NCI-H2196 treated with DMSO at 0.1 percent for 48 hours (cell line): ENCODE results near the gene C1S.
"Not testable (repeated sequence)": the region's sequence is repeated elsewhere in the genome, so short reads cannot be mapped to it uniquely, and the experiment has no call there.

Experiments used
- DNase-seq: peaks from one replicate; lab custom pipeline; 2025; ENCODE audit not compliant: unreplicated experiment; lab: John Stamatoyannopoulos, UW

The C1S gene

DNA sequence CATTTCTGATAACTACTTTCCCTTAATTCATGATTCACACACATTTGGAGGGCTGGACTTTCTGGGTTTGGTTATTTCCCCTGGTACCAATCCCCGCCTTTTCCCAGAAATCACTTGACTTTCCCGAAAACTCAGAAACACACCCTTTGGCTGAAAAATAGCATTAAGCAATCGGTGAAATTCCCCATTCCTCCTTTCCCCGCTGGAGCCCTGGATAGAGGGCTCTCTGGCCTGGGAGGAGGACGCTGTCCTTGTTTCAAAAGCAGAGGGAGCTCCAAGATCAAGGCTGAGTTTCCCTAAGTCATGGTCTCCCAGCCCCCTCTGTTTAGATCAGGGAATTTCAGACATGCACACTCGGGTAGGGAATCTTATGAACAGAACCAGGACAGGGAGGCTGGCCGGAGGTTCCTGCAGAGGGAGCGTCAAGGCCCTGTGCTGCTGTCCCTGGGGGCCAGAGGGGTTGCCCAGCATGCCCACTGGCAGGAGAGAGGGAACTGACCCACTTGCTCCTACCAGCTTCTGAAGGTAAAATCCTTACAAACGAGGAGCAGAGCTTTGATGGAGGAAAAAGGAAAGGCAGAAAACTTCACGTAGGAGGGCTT is at the start of gene C1S:
Gene C1S, plus strand, starts transcription at position 366 of the 602 bp plus-strand sequence. CDS start 1,195 bp downstream, outside the sequence.
- DNase-seq, result no peak

DNA sequence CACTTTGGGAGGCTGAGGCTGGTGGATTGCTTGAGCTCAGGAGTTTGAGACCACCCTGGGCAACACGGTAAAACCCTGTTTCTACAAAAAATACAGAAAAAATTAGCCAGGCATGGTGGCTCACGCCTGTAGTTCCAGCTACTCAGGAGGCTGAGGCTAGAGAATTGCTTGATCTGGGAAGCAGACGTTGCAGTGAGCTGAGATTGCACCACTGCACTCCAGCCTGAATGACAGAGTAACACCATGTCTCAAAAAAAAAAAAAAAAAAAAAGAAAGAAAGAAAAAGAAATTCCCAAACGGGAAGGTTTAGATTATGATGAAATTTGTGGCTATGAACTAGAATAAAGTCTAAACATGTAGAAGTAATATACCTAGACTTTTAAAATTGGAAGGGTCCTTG is 49.1 kb upstream of the C1S start:
- not testable (repeated sequence) for DNase-seq

DNA sequence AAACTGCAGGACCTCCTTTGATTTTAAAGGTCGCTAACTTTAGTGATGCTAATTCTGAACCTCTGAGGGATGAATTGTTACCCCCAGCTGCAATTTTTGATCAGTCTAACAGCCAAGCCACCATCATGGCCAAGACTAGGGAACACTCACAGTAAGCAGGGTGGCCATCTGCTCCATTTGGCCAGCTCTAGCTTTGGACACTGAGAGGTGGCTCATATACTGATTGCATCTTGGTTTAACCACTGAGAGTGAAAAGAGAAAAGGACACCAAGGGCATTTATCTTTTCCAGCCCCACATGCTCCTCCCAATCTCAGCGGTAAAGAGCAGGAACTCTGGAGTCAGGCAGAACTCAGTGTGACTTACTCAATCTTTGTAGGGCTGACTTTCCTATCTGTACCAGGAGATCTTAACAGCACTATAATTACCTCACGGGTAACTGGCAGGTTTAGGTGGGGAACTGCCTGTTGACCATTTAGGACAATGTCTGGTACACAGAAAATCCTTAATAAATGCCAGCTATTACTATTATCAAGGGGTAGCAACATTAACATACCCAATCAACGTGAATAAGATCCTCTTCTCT is 48.4 kb upstream of the C1S start:
- no peak for DNase-seq

DNA sequence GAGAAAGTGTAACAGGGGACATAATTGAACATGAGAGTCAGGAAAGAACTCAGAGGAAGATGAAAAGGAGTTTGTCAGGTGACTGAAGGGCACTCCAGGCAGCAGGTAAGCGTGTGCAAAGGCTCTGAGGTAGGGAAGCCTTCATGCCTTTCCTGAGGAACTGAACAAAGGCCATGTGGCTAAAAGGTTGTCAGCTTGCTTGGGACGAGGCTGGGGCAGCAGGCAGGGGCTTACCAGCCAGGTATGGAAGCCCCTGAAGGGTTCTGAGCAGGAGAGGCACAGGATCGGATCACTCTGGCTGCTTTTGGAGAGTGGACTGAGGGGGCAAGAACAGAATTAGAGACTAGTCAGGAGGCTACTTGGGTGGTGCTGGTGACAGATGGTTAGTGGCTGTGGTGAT is 47.4 kb upstream of the C1S start:
- no peak for DNase-seq

DNA sequence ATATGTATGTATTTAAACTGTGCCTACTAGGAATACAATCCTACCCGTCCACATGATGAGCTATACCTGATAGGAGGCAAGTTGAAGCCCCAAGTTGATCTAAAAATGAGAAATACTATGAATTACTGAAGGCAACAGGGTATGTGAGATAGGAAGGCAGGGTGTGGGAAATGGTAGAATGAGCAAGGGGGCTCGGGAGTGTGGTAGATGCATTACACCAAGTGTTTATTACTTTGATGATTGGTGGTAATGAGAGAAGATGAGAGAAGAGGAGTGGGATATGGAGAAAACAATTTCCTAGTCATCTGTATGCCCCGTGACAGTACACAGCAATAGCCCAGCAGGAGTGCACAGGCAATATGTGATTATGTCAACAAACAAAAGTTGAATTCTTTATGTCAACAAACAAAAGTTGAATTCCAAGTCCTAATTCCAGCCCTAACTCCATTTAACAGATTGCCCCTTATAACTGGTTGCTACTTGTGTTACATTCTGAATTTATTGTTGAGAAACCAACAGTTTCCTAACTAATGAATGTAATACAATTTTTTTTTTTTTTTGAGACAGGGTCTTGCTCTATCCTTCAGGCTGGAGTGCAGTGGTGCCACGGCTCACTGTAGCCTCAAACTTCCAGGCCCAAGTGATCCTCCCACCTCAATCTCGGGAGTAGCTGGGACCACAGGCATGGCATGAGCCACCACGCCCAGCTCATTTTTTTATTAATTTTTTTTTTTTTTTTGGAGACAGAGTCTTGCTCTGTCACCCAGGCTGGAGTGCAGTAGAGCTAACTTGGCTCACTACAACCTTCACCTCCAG is 44.8 kb upstream of the C1S start:
- no peak for DNase-seq

DNA sequence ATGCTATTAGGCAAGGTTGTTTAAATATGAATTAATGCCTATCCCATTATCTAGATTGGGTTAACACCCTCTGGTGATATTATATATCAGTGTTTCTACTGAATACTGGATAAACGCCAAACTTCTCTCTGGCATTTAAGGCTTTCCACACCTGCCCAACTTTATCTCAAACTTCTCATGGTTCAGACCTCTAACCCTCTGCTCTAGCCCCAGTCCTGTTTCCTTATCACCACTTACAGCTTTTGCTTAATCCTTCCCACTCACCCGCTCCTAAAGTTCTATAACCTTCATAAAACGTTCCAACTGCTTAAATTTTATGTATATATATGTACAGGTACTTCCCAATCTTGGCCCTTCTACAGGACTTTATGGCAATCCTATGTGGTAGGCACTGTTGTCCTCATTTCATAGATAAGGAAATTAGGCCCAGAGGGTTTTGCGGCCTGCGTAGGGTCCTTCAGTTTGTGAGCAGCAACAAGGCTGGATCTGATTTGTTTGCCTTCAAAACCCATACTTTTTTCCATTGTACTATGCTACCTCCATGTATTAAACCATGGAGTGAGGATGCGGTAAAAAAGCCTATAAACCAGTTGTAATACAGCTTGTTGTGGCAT is 43.5 kb upstream of the C1S start:
- no peak for DNase-seq

DNA sequence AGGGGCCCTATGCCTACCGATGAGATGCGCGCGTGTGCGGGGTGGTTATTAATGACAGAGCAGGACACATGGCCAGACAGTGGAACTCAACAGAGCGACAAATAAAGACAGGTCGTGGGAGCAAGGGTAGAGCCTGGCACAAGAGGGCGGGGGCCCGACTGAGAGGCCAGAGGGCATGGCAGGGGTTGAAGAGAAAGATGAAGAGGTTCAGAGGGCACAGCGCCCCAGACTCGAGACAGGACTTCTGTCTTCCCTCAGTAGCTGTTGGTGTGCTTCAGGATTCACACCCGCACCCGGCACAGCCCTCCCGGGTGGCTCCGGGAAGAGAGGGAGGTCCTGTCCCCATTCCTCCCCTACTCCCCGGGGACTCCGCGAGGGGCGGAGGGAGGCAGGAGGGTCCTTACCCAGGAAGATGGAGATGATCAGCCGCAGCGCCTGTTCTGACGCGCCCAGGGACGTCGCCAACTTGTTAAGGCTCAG is 42.6 kb upstream of the C1S start:
- DNase-seq, result no peak

DNA sequence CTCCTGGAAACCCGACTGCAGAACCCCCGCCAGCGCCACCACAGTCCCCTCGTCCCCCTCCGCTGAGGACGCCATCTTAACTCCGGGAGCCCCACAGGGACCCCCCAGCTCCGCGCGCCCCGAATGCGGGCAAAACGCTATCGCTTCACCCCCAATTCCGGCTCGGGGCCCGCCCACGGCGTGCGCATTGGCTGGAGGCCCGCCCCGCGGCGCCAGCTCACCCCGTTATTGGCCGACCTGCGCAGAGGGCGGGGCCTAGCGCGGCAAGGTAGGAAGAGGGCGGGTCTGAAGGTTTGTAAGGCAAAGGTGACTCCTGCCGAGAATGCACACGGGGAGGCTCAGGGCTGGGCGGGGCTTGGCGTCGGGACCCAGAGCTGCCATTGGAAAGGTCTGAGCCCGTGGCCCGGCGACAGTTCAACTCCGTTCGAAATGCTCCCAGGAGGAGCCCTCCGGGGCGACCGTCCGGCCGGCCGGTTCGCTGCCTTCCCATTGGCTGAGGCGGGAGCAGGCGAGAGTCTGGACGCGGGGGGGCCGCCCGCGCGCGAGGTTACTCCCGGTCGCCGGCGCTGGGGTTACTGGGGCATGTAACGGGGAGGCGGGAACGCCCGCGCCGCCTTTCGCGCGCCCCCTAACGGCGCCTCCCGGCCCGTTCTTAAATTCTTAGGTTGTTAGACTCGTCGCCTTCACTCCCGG is 42.0 kb upstream of the C1S start, which contains the start of gene LPCAT3:
Gene LPCAT3, minus strand, starts transcription at position 127 of the 693 bp plus-strand sequence. Its CDS starts 52 bp downstream, at position 75.
- DNase-seq, result peak; percentile 81

DNA sequence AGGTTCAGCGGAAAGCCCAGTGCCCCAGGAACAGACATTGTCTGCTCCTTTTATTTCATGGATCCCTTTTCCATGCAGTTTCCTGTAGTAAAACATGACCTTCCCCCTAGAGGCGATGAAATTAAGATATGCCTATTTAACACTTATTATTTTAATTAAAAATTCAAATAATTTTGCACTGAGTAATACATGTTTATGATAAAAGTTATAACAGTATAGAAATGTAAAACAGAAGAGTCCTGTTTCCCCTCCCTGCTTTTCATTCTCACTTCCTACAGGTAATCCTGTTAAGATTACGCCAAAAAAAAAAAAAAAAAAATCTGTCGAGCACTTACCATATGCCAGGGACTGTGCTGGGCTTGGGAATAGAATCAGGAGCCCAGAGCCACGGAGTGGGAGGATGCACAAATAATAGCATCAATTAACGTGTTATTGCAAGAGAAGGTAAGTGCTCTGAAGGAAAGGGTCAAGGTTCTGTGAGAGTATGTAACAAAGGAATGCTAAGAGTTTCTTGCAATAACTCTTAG is 41.4 kb upstream of the C1S start:
- no peak for DNase-seq

DNA sequence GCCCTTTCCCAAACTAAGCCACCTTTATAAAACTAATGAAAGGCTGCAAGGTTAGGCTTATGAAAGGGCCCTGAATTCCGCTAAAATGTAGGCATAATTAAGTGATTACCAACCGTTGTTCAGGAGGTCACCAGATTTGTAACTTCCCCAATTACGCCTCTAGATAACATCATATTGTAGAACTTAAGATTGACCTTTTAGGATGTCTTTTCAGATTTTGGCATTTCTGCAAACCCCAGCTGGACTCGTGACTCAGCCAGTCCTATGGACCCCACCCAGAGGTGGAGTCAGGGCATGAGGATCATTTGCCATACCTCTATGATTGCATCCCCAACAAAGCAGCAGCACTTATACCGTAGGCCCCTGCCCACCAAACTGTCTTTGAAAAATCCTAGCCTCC is 38.6 kb upstream of the C1S start:
- DNase-seq, result no peak

DNA sequence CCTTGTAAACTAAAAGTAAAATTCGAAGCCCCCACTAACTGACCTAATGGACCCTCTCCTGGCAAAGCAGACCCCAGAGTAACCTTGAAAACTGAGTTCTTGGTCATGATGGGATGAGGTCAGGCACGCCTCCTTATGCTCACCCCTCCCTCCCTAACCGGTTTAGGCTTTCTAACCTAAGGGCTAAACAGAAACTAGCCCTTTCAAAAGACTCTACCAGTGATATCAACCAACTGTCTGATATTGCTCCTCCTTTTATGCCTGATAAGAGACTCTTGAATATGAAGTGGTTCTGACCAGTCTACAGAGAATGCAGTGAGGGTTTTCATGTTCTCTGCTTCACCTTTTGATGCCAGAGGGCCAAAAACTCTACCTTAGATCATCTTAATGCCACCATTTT is 37.4 kb upstream of the C1S start:
- DNase-seq, result no peak

DNA sequence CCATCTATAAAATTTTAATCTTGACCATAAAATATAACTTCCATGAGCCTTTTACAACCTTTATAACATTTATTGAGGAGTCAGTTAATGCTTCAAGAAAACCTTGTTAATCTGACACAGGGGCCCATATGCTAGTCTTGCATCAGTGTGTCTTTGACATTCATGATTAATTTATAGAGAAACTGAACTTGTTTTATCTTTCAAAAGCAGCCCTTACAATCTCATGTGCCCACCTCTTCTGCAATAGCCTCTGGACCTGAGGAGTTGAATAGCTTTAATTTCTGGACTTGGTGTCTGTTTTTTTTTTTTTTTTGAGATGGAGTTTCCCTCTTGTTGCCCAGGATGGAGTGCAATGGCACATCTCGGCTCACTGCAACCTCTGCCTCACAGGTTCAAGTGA is 33.7 kb upstream of the C1S start:
- no peak for DNase-seq

DNA sequence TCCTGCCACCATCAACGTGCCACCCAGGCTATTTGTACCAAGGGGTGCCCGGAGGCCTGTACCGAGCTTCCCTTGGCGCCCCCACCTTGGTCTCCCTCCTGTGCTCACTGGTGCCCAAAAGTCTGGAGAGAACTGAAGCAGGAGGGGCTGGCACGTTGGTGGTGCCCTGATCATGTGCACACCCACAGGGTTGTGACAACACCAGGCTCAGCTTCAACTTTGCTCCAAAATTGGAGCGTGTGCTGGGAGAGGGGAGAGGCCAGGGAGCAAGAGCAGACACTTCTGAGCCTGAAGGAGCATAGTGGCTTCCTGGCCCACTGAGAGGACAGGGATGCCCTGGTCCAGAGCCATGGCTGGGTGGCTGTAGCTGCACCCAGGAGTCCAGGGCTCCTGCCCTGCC is 29.2 kb upstream of the C1S start:
- no peak for DNase-seq

DNA sequence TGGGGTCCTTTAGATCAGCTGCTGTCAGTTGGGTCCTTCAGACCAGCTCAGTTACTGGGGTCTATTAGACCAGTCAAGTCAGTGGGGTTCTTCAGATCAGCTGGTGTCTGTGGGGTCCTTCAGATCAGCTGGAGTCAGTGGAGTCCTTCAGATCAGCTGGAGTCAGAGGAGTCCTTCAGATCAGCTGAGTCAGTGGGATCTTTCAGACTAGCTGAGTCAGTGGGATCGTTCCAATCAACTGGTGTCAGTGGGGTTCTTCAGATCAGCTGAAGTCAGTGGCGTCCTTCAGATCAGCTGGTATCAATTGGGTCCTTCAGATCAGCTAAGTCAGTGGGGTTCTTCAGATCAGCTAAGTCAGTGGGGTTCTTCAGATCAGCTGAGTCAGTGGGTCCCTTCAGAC is 27.5 kb upstream of the C1S start:
- no peak for DNase-seq

DNA sequence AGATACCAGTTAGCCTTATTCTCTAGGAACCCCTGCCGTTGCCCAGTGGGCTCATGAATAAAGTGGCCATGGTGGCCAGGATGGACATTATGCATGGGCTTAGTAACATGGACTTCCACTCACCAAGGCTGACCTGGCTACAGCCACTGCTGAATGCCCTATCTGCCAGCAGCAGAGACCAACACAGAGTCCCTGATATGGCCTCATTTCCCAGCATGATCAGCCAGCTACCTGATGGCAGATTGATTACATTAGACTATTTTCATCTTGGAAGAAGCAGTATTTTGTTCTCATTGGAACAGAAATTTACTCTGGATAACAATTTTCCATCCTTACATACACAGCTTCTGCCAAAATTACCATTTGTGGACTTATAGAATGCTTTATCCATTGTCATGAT is 26.1 kb upstream of the C1S start:
- no peak for DNase-seq

DNA sequence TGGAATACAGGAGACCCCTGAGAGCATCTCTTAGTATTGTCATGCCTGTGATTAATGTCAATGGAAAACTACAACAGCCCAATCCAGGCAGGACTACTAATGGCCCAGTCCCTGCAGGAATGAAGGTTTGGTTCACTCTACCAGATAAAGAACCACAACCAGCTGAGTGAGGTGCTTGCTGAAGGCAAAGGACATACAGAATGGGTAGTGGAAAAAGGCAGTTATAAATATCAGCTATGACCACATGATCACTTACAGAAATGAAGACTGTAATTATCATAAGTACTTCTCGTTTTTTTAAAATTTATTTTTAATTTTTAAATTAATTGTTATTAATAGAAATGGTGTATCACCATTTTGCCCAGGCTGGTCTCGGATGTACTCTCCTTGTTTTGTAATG is 25.1 kb upstream of the C1S start:
- DNase-seq, result no peak

DNA sequence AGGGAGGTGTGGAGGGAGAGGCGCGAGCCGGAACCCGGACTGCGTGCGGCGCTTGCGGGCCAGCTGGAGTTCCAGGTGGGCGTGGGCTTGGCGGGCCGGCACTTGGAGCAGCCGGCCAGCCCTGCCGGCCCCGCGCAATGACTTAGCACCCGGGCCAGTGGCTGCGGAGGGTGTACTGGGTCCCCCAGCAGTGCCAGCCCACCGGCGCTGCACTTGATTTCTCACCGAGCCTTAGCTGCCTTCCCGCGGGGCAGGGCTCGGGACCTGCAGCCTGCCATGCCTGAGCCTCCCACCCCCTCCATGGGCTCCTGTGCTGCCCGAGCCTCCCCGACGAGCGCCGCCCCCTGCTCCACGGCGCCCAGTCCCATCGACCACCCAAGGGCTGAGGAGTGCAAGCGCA is 23.1 kb upstream of the C1S start:
- not testable (repeated sequence) for DNase-seq

DNA sequence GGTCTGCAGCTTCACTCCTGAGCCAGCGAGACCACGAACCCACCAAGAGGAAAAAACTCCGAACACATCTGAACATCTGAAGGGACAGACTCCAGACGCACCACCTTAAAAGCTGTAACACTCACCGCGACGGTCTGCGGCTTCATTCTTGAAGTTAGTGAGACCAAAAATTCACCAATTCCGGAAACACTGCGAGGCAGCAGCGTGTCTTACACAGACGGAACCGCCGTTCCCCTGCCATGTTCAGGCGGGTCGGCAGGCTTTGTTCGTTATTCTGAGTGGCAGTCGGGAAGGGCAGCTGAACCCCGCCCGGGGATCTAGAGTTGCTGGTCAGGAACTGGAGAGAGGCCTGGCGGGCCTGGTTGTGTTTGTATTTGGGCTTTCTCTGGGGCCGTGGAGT is 21.9 kb upstream of the C1S start:
- no peak for DNase-seq

DNA sequence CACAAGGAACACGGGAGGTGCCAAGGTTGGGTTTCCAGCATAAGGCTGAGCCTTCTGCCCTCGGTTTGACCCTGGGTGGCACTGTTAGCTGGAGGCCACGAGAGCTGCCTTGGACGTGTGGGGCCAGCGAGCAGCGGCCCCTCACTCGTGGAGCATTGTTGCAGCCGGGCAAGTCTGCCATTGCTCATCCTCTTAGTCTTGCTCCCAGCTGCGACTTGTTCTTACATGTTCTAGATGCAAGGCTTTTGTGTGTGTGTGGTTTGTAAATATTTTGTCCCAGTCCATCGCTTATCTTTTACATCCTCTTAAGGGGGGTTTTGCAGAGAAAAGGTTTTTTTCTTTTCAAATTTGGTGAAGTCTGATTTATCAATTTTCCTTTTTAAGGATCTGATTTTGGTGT is 21.1 kb upstream of the C1S start:
- DNase-seq, result no peak

DNA sequence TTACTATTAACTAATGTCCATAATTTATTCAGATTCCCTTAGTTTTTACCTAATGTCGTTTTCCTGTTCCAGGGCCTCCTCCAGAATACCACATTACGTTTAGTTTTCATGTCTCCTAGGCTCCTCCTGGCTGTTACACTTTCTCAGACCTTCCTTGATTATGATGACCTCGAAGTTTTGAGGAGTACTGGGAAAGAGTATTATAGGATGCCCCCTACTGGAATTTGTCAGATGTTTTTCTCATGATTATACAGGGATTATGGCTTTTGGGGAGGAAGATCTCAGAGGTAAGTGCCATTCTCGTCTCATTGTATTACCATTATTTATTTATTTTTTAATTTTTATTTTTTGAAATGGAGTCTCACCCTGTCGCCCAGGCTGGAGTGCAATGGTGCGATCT is 17.7 kb upstream of the C1S start:
- no peak for DNase-seq

DNA sequence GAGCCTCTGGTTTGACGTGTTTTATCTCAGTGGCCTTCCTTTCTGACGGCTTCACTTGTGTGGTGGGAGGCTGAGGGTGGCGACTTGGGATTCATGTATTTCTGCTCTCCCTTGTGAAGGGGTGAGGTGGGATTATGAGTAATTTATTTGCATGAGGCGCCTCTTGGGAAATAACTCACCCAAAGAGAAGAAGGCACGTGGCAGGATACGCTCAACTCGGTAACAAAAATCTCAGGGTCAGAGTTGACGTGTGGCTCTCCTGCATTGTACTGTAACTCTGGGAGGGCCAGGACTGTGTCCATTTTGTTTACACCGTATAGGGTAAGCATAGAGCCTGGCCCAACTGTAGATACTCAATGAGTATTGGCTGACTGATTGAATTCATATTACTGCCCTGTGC is 14.6 kb upstream of the C1S start:
- DNase-seq, result no peak
